Activated T-cell treated with anti-CD3 and anti-CD28 coated beads, Interleukin-2, amount 50 U/mL, for 1 hour (primary cell): ENCODE measurements around the gene LMO1.

Experiments used
- DNase-seq: peaks from one replicate; pipeline ENCODE4 v3.0.0-alpha.2; 2020

The LMO1 gene

GRCh38 chr11:8263769-8264410 is at the start of gene LMO1:
LMO1 (minus strand) TSS chr11:8263878; CDS start chr11:8263362, 516 bp downstream.
- DNase-seq, result peak; percentile 69

- DNase-seq, result no peak
Observed at GRCh38 chr11:8312986-8313385, 49.3 kb upstream of the LMO1 start.

GRCh38 chr11:8311366-8311765 is 47.7 kb upstream of the LMO1 start:
- no peak for DNase-seq

GRCh38 chr11:8310743-8311298 is 47.1 kb upstream of the LMO1 start:
- DNase-seq, result no peak

DNA sequence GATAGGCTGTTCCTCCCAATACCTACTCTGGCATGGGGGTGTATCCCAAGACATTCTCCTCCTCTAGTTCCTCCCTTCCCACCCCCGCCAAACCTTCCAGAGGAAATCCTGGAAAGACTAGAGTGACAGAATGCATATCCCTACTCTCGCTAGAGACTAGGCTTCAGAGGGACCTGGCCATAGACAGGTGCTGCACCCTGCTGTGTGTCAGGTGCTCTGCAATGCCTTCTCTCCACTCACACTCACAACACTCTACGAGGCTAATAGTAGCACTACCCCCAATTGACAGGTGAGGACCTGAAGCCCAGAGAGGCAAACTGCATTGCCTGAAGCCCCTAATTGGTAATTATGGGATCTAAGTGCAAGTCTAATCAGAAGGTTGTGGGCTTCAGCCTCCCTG is 46.2 kb upstream of the LMO1 start:
- no peak for DNase-seq

DNA sequence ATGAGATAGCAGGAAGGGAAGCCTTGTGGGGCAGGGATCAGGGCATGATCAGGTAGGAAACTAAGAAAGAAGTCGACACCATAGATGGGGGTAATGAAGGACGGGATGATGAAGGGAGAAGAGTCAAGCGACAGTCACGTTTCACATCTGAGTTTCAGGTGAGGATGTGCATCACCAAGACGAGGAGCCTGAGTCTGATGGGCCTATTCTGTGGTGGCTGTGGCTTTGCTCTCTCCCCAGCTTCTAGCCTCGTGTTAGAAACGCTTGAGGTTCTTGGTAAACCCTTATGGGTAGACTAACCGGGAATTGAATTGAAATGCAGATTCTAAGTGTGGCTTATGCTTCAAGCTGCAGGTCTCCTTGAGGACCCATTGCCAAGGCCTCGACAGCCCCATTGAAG is 45.6 kb upstream of the LMO1 start:
- DNase-seq, result no peak

GRCh38 chr11:8307601-8308000 is 43.9 kb upstream of the LMO1 start:
- DNase-seq, result no peak

GRCh38 chr11:8301622-8302021 is 37.9 kb upstream of the LMO1 start:
- no peak for DNase-seq

- no peak for DNase-seq
Observed at GRCh38 chr11:8298801-8299786, 35.4 kb upstream of the LMO1 start.

DNA sequence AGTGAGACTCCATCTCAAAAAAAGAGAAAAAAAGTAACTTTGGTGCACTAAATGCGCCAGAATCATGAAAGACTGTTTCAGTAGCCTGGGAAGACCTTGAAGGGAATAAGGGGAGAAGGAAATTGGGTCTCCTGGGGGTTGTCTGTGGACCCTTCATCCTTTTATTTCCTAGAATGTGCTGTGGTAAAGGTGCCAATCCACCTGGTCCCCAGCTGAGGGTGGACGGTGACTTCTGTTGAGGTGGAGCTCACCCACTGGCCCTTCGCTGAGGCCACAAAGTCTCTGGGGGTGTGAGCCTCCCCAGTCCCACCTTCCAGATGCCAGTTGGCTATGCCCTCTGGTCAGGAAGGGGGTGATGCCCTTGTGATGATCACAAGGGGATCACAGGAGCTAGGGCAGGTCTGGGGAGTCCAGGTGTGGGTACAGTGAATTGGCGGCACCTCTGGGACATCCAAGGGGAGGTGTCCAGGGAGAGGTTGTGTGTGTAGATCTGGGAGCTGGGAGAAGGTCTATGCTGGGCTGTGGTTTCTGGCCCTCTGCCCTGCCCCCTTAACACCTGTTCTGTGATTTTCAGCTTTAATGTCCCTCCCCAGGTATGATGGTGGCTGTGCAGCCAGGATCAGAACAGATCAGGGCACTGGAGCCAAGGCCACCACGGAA is 34.2 kb upstream of the LMO1 start:
- DNase-seq, result no peak

DNA sequence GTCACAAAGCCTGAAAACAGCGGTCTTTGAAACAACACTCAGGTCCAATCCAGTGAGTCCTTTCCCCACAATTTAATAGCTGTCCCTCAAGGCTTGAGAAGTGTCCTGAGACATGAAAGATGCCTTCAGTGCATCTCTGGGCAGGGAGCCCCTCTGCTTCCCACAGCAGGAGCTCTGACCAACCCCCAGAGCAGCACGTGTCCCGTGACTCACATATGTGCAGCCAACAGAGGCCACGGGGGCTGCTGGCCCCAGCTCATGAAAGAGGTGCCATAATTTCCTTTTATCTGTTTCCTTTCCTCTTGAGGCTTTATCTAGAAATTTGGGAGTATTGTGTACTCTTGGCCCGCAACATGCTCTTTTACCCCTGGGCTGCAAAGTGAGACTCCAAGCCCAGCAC is 33.2 kb upstream of the LMO1 start:
- DNase-seq, result no peak

DNA sequence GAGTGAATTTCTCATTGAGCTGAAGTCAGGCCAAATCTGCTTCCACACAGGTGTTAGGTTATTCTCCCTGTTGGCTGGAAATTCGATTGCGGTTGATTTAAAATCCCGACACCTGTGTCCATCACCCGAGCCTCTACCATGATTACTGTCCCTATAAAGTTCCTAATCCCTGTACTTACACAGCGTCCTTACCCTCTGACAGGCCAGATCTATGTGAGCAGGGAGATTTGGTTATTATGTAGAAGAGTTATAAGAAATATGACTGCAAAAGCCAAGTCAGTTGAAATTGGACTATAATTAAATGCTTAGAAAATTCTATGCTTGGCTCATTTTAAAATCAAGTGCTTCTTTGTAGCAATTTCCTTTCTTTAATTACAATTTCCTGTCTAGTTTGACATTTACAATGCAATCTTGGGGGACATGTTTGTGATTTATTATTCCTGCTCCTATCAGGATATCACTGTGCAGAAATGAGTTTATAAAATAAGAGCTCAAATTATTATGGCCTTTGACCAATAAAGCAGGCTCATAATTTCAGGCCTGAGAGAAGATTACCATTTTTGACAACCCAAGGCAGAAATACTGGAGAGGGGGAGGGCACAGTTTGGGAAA is 32.5 kb upstream of the LMO1 start:
- DNase-seq, result no peak

DNA sequence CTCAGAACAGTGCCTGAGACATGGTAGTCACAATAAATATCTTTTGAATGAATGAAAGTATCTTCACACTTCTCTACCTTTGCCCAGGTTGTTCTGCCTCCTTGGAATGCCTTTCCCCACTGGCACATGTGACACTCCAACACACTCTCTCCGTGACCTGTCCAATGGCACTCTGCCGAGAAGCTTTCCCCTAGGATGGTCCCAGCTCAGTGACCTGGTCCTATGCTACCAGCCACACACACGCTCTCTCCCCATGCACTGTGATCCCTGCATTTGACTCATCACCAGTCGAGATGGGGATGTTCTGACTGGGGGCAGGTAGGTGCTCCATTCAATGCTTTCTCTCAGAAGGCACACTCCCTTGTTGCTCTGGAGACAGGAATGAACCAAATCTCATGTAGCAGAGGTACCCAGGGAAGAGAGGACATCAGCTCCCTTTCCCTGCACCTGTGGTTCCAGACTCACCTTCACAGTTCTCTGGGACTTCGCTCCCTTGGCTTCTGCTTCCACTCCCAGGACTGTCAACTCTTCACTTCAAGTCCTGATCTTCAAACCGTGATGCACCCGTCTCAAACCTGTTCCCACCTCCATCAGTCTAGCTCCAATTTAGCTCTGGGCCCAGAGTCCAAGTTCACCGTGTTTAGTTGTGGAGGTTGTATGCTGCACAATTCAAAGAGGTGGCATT is 30.7 kb upstream of the LMO1 start:
- DNase-seq, result no peak

GRCh38 chr11:8293171-8293570 is 29.5 kb upstream of the LMO1 start:
- DNase-seq, result no peak

GRCh38 chr11:8292351-8292750 is 28.7 kb upstream of the LMO1 start:
- no peak for DNase-seq

DNA sequence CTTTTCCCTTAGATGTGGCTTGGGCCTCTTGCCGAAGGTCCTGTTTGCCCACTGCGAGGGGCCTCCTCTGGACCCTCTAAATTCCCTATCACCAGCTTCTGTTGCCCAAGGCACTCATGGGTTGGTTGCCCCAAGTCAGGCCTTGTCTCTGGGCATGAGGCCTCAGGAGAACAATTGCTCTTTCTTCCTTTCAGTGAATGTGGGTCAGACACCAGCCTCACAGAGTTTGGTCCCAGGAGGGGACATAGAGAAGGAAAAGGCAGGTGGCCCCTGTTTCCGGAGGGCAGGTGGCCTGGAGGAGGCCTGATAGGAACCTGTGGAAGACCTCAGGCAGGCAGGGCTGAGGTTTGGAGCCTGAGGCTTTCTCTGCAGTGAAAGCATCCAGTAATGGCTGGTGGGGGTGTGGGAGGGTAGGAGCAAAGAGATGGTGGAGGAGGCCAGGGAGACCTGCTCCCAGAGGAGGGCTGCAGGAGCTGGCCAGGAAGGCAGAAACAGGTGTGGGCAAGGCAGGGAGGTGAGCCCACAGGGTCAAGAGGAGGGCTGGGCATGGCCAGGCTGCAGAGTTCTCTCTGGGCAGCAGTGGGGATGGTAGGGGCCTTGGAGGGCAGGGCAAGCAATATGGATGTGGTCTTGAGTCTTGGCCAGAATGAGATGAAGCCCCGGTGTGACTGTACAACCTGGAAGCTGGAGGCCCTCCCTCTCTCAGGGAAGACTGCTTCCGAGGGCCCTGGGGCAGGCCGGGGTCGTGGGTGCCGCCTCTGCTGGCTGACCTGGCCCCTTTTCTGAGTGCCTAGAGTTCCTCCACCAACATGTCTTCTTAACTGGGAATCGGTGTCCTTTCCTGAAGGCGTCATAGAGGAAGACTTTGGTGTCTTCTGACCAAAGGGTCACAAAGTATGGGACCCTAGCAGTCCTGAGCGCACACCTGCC is 28.0 kb upstream of the LMO1 start:
- DNase-seq, result no peak

DNA sequence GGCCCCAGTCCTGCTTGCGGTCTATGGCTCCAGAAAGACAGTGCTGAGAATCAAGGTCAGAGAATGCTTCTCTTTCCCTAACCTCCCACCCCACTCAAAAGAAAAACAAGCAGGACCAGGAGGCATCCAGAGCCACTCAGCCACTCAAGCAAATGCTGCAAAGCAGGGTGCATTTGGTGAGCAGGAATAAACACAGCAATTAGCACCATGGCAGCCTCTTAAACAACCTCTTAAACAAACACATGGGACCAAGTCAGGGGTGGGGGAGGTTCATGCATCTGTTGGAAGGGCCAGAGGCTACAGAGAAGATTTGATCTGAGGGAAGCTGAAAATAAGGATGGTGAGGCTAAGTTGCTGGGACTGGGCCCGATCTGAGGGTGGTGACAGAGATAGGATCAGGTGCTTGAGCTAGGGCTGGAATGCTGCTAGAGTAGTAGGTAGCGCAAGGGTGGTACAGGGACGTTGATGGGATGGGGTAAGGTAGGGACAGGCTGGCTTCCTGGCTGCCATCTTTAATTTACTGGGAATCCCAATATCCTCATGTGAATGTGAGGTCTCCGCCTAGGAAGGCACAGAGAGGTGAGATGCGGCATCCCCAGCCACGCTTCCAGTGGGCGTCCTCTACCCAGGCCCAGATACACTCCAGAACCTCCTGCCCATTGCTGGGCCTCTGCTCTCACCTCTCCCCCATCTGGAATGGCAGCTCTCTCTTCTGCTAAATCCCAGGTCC is 26.6 kb upstream of the LMO1 start:
- no peak for DNase-seq

- DNase-seq, result no peak
Observed at GRCh38 chr11:8289492-8289918, 25.8 kb upstream of the LMO1 start.

- no peak for DNase-seq
Observed at GRCh38 chr11:8288824-8289491, 25.3 kb upstream of the LMO1 start.
